Measurements from ENCODE around the gene FOXR1.

The FOXR1 gene, protein sequence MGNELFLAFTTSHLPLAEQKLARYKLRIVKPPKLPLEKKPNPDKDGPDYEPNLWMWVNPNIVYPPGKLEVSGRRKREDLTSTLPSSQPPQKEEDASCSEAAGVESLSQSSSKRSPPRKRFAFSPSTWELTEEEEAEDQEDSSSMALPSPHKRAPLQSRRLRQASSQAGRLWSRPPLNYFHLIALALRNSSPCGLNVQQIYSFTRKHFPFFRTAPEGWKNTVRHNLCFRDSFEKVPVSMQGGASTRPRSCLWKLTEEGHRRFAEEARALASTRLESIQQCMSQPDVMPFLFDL
- 0.05 to 0.09 reads per million in 2 donors for total RNA-seq

DNA sequence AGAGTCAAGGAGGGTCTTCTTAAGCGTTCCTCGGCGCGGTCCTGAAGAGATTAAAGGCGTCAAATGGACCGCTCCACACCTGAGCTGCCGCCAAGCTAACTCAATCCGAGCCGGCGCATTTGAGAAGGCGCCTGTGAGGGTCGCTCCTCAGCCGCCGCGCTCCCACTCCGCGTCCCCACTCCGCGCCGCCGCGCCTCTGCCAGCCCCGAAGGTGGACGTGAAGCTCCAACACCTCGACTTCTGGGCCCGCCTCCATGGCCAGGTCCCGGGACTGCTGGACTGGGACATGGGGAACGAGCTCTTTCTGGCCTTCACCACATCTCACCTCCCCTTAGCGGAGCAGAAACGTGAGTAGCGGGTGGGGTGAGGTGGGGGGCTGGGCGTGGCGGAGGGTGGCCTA lies at the start of gene FOXR1:
Gene FOXR1 (plus strand): TSS at position 116 of the 400 bp plus-strand sequence. CDS start 171 bp downstream, at position 287.
- no peak for DNase-seq

DNA sequence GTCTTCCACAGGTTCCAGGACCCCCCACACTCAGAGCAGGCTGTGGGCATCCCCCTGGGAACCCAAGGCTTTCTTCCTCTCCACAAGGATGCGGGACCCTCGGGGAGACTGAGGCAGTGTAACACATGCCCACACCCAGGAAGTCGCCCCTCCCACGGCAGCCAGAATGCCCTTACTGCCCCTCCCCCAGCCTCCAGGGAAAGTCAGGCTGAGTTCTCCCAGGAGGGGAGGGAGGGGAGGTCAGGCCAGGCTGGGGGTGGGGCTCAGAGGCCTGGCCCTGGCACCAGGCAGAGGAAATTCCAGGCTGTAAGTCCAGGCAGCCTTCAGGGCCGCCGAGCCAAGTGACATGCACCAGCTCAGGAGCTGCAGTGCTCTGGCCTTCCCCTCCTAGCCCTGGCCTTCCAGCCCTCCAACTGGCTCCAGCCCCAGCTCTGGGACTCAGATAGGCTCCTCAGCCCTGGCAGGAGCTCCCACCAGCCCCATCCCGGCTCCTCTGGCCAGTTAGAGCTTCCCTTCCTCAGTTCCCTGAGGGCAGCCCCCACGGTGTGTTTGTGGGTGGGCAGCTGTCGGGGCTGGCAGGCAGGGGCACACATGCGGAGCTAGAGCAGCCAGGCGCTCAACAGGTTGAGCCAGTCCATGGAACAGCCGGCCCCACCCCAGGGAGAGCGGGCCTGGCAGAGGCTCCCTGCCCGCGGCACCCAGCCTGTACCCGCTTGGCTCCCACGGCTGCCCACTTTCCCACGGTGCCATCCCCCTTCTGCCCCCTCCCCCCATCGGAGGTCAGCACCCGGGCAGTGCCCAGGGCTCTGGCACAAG lies 49.4 kb upstream of the FOXR1 start:
- DNase-seq = no peak

DNA sequence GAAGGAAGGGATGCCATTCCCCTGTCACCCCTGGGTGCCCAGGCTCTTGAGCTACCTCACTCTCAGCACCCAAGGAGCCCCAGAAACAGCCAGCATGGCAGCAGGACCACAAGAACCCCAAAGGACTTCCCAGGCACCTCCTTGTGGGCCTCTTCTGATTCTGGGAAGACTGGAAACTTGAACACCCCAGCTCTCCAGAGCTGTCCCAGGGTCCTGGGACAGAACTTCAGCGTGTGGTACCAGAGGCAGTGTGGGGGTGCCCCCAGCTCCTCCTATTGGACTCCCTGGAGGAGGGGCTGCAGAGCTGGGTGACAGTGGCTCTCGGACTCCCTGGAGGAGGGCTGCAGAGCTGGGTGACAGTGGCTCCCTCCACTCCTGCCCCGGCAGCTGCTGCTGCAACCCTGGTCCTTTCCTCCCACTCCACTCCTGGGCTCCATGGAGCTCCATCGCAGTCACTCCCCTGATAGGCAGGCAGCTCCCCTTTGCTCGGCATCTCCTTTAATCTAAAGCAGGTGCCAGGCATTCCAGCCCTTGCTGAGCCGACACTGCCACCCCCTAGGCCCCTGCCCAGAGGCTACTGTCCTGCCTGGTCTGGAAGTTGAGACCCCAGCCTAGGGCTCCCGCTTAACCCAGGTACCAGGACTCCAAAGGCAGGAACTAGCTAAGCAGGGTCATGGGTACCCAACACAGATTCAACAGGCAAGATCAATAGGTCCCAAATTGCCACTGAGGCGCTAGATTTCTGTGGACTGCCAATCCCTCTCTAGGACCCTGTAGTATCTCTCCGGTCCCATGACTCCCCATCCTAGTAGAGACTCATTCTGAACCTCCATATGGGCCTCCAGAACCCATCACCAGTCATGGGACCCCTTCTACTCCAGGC lies 48.6 kb upstream of the FOXR1 start:
- DNase-seq = no peak

DNA sequence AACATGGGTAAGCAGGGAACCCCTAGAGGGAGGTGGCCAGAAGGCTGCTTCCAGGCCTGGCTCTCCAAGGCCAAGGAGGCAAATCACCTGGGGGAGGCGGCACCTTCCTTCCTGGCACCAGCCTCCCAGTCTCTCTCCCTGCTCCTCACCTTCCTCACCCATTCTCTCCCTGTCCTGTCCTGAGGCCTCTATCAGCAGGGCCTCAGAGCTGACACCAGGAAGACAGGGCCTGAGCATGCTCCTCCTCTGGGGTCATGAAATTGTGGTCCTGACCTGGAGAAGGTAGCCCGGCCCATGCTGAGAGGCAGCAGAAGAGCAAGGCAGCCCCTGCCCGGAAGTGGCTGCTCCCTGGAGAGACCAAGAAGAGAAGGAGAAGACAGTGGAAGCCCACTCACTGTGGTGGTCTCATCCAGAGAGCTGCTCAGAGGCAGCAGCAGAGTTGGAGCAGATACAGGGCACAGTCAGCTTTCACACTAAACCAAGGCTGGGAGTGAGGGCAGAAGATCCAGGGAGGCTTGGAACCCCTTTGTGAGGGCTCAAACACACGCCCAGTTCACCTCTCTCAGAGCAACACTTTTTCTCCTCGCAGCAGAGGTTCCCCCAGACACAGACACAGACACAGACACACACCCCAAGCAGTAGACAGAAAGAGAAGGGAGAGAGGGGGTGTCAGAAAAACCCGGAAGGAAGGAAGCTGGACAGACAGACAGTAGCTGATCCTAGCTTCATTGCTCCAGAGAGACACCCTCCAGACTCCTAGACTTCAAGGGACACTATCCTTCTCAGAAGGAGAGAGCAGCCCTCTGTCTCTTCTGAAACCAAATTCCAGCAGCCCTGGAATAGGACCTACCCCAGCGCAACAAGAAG lies 47.6 kb upstream of the FOXR1 start:
- no peak for DNase-seq

DNA sequence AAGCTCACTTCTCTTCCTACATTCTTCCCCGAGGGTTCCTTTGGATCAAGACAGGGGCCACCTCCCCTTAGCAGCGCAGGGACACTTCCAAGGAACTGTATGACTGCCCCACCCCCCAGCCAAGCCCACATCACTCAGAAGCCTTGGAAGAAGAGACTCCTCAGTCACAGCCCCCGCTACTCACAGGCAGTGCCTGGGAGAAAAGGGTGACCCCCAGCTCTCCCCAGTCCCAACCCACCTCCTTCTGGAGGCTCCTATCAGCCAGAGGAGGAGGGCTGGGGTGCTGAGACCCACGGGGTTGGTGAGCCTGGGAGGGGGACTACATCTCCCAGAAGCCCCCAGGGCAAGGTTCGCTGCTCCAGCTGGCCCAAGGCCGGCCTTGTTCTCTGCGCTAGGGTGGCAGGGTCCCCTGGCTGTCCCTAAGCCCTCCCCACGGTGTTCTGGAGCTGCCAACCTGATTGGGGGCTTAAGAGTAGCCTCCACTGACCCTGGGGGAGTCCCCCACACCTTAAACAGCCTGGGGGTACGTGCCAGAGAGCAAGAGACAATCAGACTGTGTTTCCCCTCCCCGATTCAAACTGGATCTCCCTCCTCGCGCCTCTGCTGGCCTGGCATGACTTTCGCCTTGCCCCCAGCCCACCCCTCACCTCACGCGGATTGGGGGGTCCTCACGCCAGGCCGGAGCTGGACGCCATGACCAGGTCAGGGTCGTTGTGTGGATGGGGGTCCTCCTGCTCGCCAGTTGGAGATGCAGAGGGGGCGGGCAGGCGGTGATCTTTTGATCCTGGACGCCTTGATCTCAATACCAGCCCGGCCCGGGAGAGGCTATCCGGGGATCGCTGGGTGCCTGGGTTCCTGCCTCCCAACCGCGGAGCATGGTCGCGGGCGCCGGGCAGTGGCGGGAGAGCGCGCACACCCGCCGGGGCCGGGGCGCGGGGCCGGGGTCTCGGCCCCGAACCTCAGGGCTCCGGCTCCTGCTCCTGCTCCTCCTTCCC lies 46.7 kb upstream of the FOXR1 start:
- DNase-seq = no peak

- DNase-seq = no peak
Observed at GRCh38 chr11:118927554-118928100, 43.9 kb upstream of the FOXR1 start.

DNA sequence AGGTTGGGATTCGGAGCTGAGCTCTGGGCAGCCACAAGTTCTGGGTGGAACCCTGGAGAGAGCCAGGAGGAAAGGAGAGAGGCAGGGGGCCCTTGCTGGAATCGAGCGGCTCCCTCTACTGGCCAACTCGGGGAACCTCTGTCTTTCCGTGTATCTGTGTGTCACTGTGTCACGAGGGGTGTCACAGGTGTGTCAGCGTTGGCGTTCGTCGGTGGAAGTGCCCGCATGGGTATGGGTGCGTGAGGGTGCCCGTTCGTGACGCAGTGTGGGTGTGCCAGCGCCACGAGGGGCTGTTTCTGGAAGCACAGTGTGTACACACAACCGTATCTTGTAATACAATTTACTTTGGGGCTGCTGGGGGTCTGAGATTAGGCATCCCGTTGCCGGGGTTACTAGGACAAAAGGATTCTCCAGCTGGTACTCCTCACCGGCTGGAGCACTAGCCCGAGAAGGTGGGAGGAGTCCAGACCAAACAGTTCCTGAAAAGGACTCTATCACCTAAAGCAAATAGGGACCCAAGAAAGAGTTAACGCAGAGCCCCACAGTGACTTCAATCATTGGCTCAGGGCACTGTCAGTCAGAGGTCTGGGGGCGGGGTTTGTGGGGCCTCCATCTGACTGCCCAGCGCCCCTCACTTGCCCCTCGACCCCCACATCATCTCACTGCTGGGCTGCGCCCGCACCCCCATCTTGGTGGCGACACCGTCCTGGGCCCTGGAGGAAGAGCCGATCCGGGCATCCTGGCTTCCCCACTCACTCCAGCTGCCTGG lies 43.3 kb upstream of the FOXR1 start:
- DNase-seq = peak; percentile 80

GRCh38 chr11:118928870-118929500 lies 42.6 kb upstream of the FOXR1 start:
- peak; percentile 44 for DNase-seq

DNA sequence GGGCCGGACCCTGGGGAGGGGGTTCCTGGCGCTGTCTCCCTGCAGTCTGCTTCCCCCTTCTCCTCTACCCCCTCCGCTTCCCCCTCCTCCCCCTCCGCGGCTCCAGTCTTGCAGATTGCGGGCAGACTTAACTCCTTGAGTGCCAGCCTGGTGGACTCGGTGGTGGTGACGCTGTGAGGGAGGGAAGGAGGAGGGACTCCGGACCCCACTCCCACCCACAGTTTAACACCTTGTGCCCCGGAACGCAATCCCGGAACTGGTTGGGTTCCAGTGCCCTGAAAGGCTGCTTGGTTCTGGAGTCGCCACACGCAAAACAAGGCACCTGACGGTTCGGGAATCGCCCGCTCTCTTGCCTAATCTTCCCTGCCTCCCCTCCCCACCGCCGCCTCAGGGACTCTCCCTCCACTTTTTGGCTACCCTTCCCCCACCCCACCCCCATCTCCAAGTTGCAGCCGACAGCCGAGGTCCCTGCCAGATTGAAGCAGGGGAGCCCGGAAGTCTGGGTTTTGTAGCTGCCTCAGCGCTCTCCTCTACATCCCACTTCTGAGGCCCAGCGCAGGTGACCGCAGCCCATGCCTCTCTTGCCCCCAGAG lies 42.0 kb upstream of the FOXR1 start:
- DNase-seq = peak; percentile 37

DNA sequence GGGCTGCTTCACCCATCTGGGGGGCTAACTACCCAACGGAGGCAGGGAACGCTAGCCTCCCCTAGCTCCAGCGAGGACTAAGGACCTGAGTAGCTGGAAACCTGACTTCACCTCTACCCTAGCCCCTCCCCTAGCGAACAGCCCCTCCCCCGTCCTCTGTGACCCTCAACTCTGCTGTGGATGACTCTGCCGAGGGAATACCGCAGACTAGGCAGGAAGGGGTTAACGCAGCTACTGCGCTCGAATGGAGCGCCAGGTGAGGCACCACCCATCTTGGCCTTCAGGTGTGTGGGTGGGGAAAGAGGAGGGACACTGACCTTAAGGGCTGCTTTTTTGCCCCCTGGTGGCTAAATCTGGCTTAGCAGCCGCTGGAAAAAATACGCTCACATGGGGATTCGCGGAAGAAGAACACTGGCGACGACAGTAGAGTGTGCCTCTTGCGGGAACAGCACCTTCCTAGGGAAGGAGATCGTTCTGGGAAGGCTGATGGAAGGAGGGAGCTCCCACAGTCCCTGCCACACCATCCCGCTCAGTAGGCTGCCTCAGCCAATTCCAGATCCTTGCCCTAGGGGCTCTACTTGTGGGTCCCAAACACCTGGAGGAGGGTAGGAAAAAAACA lies 41.4 kb upstream of the FOXR1 start:
- DNase-seq = no peak

GRCh38 chr11:118931571-118931970 lies 40.0 kb upstream of the FOXR1 start:
- DNase-seq = no peak

- DNase-seq = no peak
Observed at GRCh38 chr11:118933486-118933885, 38.1 kb upstream of the FOXR1 start.

- no peak for DNase-seq
Observed at GRCh38 chr11:118935376-118935775, 36.2 kb upstream of the FOXR1 start.

DNA sequence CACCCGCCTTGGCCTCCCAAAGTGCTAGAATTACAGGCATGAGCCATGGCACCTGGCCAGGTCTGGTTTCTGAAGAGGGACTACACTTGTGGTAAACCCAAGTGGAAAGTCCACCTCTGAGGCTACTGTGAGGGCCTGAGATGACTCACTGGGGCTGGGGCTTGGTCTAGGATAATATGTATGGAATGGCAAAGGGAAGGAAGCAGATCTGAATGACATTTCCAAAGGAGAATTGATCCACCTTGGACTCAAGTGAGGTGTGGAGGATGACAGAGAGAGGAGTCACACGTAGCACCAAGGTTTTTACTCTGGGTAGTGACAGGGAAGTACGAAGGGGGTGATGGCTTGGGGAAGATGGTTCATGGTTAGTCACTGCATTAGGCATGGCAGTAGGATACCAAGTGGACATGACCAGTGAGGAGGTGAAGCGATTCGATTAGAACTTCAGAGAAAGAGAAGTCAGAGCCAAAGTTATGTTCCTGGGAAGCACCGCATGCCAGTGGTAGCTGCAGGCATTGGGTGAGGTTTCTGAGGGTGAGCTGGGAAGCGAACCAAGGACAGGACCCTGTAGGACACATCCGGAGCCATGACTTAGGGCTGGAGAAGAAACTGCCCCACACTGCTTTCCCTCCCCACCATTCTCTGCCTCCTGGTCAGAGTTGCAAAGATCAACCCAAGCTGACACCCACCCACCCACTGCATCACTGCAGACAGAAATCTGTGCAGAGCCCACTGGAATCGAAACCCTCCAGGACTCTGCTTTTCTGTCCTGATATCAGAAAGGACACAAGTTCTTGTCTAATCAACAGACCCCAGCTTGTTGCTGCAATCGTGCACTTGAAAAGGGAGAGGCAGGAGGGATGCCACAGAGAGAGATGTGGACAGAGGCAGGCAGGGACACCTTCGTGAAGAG lies 32.8 kb upstream of the FOXR1 start:
- DNase-seq = no peak

- no peak for DNase-seq
Observed at GRCh38 chr11:118939404-118939915, 32.1 kb upstream of the FOXR1 start.

DNA sequence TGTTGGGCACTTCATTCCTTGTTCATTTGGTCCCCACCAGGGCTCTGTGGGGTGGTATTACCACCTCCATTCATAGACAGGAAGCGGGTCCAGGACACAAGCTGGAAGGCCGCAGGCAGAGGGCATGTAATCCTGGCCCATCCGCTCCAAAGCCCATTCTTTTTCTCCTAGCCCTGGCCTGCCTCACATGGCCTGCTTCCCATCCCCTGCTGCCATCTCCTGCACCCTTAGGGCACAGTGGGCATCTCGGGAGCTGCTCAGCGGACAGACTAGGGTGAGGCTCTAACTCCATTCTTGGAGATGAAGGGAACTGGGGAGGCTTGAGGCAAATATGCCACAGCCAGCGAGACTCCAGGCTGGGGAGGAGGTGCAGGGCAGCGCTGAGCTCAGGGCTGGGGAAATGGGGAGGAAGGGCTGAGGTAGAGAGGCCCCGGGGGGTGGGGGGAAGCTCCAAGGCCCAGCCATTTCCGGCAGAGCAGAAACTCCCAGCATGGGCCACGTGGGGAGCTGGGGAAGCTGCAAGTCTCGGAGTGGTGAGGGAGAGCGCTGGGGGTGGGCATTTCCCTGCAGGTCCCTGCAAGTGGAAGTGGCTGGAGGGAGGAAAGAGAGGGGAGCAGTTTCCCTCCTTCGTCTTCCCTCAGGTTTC lies 31.5 kb upstream of the FOXR1 start:
- no peak for DNase-seq
